SU-DHL-6 (cell line): Measurements from ENCODE around the gene TMEM178B.

Experiments used
- H2AFZ ChIP-seq: fragments of 200-600 bp; sonication (generic); 2 replicates; pipeline ENCODE4 v1.6.1; 2014; ENCODE audit warnings: low read depth, mild to moderate bottlenecking, moderate library complexity, mixed read lengths, antibody characterized with exemption, low read length; ENCODE audit not compliant: severe bottlenecking
- H3F3A ChIP-seq: fragments of 200-600 bp; shearing (Covaris generic); 2 replicates; pipeline ENCODE4 v1.6.0; 2016; ENCODE audit warnings: antibody characterized with exemption, mild to moderate bottlenecking; ENCODE audit not compliant: insufficient read depth
- H3K27ac ChIP-seq: fragments of 200-600 bp; sonication (generic); 2 replicates; pipeline ENCODE4 v1.5.1; 2016; ENCODE audit warnings: low read depth, mild to moderate bottlenecking, low read length, moderate library complexity, mixed read lengths
- H3K27me3 ChIP-seq: fragments of 200-600 bp; sonication (generic), shearing (Covaris generic); 2 replicates; pipeline ENCODE4 v1.6.0; 2014; ENCODE audit warnings: mild to moderate bottlenecking, low read length
- H3K36me3 ChIP-seq: fragments of 200-600 bp; sonication (generic); 2 replicates; pipeline ENCODE4 v1.6.1; 2014; ENCODE audit warnings: mild to moderate bottlenecking, low read length, mixed read lengths
- H3K4me2 ChIP-seq: fragments of 300-600, 200-600 bp; shearing (Covaris generic), sonication (generic); 2 replicates; pipeline ENCODE4 v1.6.0; 2014; ENCODE audit warnings: low read length, low read depth, mild to moderate bottlenecking; ENCODE audit not compliant: poor library complexity, severe bottlenecking
- H3K4me3 ChIP-seq: fragments of 200-600 bp; sonication (generic); 2 replicates; pipeline ENCODE4 v1.5.1; 2014; ENCODE audit warnings: antibody characterized with exemption, low read length, mild to moderate bottlenecking, mixed read lengths; ENCODE audit not compliant: insufficient read depth, poor library complexity, severe bottlenecking
- H3K79me2 ChIP-seq: fragments of 200-600 bp; sonication (generic); 2 replicates; pipeline ENCODE4 v1.6.1; 2014; ENCODE audit warnings: mild to moderate bottlenecking, low read length, moderate library complexity; ENCODE audit not compliant: insufficient read depth
- H3K9ac ChIP-seq: fragments of 200-600 bp; sonication (generic); 2 replicates; pipeline ENCODE4 v1.7.0; 2014; ENCODE audit warnings: mild to moderate bottlenecking, low read length
- H3K9me2 ChIP-seq: fragments of 200-600 bp; sonication (generic); replicated peaks from 2 replicates; pipeline ENCODE4 v1.6.1; 2014; ENCODE audit warnings: low read length; ENCODE audit not compliant: insufficient read depth
- H3K9me3 ChIP-seq: fragments of 200-600 bp; sonication (generic); 2 replicates; pipeline ENCODE4 v1.6.1; 2014; ENCODE audit warnings: low read length, mixed read lengths; ENCODE audit not compliant: insufficient read depth
- H4K20me1 ChIP-seq: fragments of 200-600 bp; sonication (generic); 2 replicates; pipeline ENCODE4 v1.6.1; 2014; ENCODE audit warnings: low read depth, mild to moderate bottlenecking, antibody characterized with exemption, low read length, moderate library complexity, mixed read lengths
- EZH2phosphoT487 ChIP-seq: fragments of 200-600 bp; sonication (generic), shearing (Covaris generic); conservative IDR thresholded peaks from 2 replicates; pipeline ENCODE4 v1.6.1; 2018; ENCODE audit warnings: mild to moderate bottlenecking, antibody characterized with exemption, low read length, moderate library complexity, mixed read lengths
- TF ChIP-seq, protein P1 (sequence below): fragments of 200-600 bp; sonication (generic); IDR thresholded peaks from one replicate; pipeline ENCODE4 v1.5.1; 2017; ENCODE audit warnings: antibody characterized with exemption, mild to moderate bottlenecking, low read length, moderate library complexity; ENCODE audit not compliant: insufficient read depth, poor library complexity, severe bottlenecking

TMEM178B gene

DNA sequence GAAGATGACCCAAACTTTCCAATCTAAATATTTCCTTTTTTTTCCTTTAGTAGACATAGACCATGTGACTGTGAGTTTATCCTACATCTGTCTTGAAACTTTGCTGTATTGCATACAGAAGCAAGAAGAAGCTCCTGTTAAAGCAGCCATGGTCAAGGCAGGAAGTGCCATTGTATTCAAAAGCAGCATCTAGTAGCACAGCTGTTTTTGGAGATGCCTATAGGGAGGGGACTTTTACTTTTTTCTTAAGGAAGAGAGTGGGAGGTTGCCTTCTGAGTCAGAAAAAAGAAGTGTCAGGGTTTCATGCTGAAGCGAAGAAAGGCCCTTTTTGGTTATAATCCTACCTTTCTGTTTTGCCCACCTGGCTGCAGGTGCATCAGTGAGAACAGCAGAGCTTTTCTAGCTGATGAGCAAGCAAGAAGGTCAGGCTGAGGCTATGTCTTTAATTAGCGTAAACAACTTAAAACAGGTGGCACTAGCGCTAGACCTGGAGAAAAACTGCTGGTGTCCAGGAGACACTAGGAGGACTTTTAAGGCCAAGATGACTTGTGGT lies 243.2 kb downstream of the TMEM178B start:
- no peak overlapping the region for H3K9ac ChIP-seq
- H3K9me2 ChIP-seq = no peaks in the 10 kb centered on the region
- no peaks in the 10 kb centered on the region for H3K36me3 ChIP-seq
- no peaks in the 10 kb centered on the region for H3K79me2 ChIP-seq
- H3K4me3 ChIP-seq = no peak overlapping the region
- H3K9me3 ChIP-seq = no peaks in the 10 kb centered on the region
- H3K27ac ChIP-seq = no peak overlapping the region
- no peaks in the 10 kb centered on the region for H3F3A ChIP-seq
- H3K27me3 ChIP-seq = no peaks in the 10 kb centered on the region
- no peak overlapping the region for H2AFZ ChIP-seq
- H4K20me1 ChIP-seq = no peaks in the 10 kb centered on the region
- H3K4me2 ChIP-seq = no peak overlapping the region
- TF ChIP-seq, protein P1, sequence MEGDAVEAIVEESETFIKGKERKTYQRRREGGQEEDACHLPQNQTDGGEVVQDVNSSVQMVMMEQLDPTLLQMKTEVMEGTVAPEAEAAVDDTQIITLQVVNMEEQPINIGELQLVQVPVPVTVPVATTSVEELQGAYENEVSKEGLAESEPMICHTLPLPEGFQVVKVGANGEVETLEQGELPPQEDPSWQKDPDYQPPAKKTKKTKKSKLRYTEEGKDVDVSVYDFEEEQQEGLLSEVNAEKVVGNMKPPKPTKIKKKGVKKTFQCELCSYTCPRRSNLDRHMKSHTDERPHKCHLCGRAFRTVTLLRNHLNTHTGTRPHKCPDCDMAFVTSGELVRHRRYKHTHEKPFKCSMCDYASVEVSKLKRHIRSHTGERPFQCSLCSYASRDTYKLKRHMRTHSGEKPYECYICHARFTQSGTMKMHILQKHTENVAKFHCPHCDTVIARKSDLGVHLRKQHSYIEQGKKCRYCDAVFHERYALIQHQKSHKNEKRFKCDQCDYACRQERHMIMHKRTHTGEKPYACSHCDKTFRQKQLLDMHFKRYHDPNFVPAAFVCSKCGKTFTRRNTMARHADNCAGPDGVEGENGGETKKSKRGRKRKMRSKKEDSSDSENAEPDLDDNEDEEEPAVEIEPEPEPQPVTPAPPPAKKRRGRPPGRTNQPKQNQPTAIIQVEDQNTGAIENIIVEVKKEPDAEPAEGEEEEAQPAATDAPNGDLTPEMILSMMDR = no peak
- no peak for TF ChIP-seq EZH2phosphoT487

DNA sequence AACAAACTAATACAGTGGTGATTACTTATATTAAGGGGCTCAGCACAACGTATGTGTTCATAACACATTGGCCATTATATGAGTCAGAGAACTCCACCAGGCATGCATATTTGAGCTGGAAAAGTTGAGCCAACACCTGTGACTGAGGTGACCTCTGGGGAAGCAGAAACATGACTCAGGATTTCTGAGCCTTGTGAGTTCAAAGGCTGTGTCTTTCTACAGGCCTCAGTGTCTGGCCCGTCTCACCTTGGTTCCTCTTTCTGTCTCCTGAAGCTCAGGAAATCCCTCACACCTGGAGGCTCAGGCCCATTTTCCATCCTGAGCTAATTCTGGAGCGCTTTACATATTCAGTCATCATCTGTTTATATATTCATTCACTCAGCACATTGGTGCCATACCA lies 246.4 kb downstream of the TMEM178B start:
- H3K27me3 ChIP-seq = no peaks in the 10 kb centered on the region
- H3K9me2 ChIP-seq = no peaks in the 10 kb centered on the region
- H3K36me3 ChIP-seq = no peaks in the 10 kb centered on the region
- H3K79me2 ChIP-seq = no peaks in the 10 kb centered on the region
- H3K4me2 ChIP-seq = no peak overlapping the region
- no peak overlapping the region for H3K4me3 ChIP-seq
- TF ChIP-seq EZH2phosphoT487 = no peak
- TF ChIP-seq, protein P1 = no peak
- H3K9ac ChIP-seq = no peak overlapping the region
- H2AFZ ChIP-seq = no peak overlapping the region
- H3F3A ChIP-seq = no peaks in the 10 kb centered on the region
- H3K27ac ChIP-seq = no peak overlapping the region
- H3K9me3 ChIP-seq = no peaks in the 10 kb centered on the region
- no peaks in the 10 kb centered on the region for H4K20me1 ChIP-seq

GRCh38 chr7:141322383-141322782 lies 248.5 kb downstream of the TMEM178B start:
- H3K36me3 ChIP-seq = no peaks in the 10 kb centered on the region
- H3K79me2 ChIP-seq = no peaks in the 10 kb centered on the region
- no peaks in the 10 kb centered on the region for H4K20me1 ChIP-seq
- H3K9me3 ChIP-seq = no peaks in the 10 kb centered on the region
- no peak overlapping the region for H3K27ac ChIP-seq
- no peak for TF ChIP-seq EZH2phosphoT487
- TF ChIP-seq, protein P1 = no peak
- H3K27me3 ChIP-seq = no peaks in the 10 kb centered on the region
- no peaks in the 10 kb centered on the region for H3K9me2 ChIP-seq
- no peak overlapping the region for H3K4me3 ChIP-seq
- H3K4me2 ChIP-seq = no peak overlapping the region
- no peaks in the 10 kb centered on the region for H3F3A ChIP-seq
- H3K9ac ChIP-seq = no peak overlapping the region
- no peak overlapping the region for H2AFZ ChIP-seq
